ENCODE measurements around the gene TRPM2.

DNA sequence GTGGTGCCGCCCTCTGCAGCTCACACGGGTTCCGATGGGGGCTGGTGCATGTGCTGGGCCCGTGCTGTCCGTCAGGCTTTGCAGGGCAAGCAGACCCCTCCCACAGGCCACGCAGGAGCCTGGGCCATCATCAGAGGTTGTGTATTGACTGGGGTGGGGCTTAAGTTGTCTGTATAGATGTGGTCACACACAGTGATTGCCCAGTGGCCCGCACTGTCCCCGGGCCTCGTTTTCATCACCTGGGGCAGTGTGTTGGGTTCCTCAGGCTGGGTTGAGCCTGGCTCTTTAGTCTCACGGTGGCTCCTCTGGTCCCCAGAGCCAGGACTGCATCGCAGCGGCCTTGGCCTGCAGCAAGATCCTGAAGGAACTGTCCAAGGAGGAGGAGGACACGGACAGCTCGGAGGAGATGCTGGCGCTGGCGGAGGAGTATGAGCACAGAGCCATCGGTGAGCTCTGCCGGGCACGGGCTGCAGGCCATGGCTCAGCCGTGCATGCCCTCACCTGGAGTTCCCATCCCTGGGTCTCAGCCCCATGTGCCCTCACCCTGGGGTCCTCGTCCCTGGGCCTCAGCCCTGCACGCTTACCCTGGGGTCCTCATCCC is 44.1 kb downstream of the TRPM2 start:
- TF ChIP-seq, protein P1, sequence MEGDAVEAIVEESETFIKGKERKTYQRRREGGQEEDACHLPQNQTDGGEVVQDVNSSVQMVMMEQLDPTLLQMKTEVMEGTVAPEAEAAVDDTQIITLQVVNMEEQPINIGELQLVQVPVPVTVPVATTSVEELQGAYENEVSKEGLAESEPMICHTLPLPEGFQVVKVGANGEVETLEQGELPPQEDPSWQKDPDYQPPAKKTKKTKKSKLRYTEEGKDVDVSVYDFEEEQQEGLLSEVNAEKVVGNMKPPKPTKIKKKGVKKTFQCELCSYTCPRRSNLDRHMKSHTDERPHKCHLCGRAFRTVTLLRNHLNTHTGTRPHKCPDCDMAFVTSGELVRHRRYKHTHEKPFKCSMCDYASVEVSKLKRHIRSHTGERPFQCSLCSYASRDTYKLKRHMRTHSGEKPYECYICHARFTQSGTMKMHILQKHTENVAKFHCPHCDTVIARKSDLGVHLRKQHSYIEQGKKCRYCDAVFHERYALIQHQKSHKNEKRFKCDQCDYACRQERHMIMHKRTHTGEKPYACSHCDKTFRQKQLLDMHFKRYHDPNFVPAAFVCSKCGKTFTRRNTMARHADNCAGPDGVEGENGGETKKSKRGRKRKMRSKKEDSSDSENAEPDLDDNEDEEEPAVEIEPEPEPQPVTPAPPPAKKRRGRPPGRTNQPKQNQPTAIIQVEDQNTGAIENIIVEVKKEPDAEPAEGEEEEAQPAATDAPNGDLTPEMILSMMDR (IDR thresholded peaks at IDR 0.05): no peak
- no peak for TF ChIP-seq POLR2A (IDR thresholded peaks at IDR 0.05)
